GM12874 (cell line): ENCODE data around the gene KIFC3.

Experiments
- TF ChIP-seq, protein P1 (sequence below): IDR thresholded peaks from 2 replicates; pipeline ENCODE4 v1.5.1; 2011; ENCODE audit warnings: low read depth, mild to moderate bottlenecking, control low read depth, low read length, moderate library complexity; ENCODE audit not compliant: insufficient read depth

Gene KIFC3, protein sequence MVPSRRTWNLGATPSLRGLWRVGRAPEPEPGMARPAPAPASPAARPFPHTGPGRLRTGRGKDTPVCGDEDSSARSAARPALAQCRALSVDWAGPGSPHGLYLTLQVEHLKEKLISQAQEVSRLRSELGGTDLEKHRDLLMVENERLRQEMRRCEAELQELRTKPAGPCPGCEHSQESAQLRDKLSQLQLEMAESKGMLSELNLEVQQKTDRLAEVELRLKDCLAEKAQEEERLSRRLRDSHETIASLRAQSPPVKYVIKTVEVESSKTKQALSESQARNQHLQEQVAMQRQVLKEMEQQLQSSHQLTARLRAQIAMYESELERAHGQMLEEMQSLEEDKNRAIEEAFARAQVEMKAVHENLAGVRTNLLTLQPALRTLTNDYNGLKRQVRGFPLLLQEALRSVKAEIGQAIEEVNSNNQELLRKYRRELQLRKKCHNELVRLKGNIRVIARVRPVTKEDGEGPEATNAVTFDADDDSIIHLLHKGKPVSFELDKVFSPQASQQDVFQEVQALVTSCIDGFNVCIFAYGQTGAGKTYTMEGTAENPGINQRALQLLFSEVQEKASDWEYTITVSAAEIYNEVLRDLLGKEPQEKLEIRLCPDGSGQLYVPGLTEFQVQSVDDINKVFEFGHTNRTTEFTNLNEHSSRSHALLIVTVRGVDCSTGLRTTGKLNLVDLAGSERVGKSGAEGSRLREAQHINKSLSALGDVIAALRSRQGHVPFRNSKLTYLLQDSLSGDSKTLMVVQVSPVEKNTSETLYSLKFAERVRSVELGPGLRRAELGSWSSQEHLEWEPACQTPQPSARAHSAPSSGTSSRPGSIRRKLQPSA

DNA sequence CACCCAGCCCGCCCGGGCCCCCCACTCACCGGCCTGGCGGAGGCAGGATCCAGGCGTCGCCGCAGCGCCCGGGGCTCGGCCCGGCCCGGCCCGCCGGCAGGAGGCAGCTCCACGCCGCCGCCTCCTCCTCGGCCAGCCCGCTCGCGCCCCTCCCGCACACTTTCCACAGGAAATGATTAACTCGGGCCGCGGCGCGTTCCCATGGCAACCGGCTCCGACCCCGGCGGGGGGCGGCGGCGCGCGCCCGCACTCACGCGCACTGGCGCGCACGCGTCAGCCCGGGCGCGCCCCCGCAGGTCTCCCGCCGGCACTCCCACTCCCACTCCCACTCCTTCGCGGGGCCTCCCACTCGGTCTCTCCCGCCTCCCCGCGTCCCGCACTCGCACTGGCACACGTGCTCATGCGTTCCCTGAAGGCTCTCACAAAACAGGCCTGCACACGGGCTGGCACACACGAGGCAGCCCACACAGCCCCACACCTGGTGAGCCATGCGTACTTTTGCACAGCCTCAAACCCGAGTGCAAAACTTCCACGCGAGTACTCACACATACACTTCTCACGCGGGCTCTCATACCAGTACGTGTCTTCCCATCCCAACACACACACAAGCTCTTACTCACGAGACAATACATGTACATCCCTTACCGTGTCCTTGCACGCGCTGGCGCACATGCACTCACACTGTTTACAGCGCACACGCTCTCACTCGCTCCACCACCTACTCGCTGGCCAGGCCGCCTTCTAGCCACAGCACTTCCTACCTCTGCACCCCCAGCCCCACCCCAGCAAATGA lies at the start of gene KIFC3:
Gene KIFC3, minus strand, starts transcription at position 151 of the 793 bp plus-strand sequence. CDS start 4,248 bp downstream, outside the sequence.
- TF ChIP-seq, protein P1, sequence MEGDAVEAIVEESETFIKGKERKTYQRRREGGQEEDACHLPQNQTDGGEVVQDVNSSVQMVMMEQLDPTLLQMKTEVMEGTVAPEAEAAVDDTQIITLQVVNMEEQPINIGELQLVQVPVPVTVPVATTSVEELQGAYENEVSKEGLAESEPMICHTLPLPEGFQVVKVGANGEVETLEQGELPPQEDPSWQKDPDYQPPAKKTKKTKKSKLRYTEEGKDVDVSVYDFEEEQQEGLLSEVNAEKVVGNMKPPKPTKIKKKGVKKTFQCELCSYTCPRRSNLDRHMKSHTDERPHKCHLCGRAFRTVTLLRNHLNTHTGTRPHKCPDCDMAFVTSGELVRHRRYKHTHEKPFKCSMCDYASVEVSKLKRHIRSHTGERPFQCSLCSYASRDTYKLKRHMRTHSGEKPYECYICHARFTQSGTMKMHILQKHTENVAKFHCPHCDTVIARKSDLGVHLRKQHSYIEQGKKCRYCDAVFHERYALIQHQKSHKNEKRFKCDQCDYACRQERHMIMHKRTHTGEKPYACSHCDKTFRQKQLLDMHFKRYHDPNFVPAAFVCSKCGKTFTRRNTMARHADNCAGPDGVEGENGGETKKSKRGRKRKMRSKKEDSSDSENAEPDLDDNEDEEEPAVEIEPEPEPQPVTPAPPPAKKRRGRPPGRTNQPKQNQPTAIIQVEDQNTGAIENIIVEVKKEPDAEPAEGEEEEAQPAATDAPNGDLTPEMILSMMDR = no peak

DNA sequence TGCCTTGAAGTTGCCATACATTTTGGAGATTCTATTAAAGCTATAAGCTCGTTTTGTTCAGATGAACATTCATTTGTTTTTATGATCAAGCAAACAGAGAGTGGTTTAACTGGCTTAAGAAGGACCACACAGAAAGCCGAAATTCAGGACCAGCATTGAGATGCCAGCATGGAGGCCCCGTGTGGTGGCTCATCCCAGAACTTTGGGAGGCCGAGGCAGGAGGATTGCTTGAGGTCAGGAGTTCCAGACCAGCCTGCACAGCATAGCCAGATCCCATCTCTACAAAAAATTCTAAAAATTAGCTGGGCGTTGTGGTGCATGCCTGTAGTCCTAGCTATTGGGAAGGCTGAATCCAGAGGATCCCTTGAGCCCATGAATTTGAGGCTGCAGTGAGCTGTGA lies 45.9 kb upstream of the KIFC3 start:
- TF ChIP-seq, protein P1 = no peak

DNA sequence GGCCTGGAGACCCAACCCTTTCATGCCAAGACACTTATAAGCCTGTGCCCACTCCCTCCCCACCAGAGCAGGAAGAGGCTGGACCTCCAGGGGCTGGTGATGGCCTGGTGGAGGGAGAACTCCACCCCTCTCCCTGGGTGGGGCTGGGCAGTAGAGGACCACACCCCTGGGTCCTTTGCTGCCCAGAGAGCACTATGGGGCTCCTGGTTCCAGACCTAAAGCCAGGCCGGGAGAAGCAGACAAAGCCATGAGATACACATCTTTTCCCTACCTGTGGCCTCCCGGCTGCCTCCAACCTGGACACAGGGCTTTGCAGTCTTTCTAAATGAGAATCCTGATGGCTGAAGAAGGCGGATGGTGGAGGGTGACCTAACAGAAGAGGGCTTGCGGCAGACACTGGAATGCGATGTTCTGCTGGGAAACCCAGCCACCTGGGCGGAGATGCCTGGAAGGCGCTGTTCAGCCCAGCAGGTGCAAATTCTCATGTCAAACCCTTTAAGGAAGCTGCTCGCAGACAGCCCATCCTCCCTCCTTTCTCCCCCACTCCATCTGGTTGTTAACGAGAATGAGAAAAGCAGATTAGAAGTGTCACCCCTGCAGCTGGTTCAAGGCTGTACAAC lies 43.9 kb upstream of the KIFC3 start:
- TF ChIP-seq, protein P1 = no peak

DNA sequence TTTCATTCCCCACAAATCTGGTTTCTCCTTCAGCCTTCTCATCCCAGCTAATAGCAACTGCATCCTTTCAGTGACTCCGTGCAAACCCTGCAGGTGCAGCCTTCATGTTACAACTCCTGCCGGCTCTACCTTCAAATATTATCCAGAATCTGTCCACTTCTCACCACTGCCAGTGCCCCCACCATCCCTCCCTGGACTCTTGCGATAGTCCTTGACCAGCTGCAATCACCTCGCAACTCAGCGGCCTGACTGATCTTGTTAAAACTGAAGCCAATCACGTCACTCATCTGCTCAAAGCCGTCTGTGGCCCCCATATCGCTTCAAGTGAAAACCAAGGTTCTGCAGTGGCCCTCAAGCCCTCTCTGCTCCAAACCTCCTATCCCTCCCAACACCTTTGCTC lies 42.8 kb upstream of the KIFC3 start:
- TF ChIP-seq, protein P1 = no peak

DNA sequence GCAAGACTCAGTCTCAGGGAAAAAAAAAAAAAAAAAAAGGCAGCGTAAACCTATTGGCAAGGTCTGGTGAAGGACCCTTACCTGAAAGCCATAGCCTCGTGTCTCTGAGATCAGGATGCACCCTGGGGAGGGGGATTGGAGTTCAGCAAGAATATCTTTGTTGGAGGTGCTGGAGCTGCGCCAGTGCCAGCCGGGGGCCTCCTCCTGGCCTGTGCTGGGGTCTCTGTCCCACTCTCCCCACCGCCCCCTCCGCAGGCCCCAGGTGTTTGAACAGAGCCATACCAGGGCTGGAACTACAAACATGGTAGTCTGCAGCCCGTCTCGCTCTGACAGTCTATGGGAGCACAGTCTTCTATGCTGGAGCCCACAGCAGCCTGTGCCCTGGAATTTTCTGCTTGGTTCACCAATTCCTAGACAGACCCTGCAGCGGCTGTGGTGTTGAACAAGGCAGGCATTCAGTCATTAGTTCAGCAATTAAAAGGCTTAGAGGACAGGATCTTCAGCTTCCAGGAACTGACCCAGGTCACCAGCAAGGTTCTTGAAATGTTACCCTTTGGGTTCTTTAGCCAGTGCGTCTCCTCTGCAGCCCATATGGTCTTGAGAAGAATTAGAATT lies 42.2 kb upstream of the KIFC3 start:
- TF ChIP-seq, protein P1 = no peak

DNA sequence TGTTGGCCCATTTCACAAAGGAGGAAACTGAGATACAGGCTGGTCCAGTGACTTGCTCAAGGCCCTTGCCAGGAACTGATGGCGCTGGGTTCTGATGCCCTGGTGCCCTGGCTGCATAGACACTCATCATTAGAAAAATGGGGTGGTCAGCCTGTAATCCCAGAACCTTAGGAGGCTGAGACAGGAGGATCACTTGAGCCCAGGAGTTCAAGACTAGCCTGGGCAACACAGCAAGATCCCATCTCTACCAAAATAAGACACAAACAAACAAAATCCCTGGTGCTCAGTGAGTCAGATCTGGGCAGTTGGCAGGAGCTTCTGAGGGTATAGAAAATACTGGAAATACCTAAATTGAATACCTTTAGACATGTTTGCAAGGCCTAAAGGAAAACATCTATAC lies 41.1 kb upstream of the KIFC3 start:
- TF ChIP-seq, protein P1 = no peak
